GM20000 (cell line): ENCODE results near the gene SNAPC1.
A peak's percentile ranks its signal among the peaks of the same experiment; 100 is the strongest.

Experiments used
- DNase-seq: peaks from one replicate; pipeline ENCODE4 v3.0.0; 2012; ENCODE audit warnings: low spot score
- TF ChIP-seq, protein P1 (sequence below): IDR thresholded peaks from 2 replicates; pipeline ENCODE4 v1.5.1; 2012; ENCODE audit warnings: mild to moderate bottlenecking, control low read depth; ENCODE audit errors: extremely low read depth, missing control alignments

Gene SNAPC1, protein sequence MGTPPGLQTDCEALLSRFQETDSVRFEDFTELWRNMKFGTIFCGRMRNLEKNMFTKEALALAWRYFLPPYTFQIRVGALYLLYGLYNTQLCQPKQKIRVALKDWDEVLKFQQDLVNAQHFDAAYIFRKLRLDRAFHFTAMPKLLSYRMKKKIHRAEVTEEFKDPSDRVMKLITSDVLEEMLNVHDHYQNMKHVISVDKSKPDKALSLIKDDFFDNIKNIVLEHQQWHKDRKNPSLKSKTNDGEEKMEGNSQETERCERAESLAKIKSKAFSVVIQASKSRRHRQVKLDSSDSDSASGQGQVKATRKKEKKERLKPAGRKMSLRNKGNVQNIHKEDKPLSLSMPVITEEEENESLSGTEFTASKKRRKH

GRCh38 chr14:61761959-61762786 is at the start of gene SNAPC1:
Gene SNAPC1, plus strand, starts transcription at chr14:61762420. Its CDS starts 41 bp downstream, at chr14:61762461.
- TF ChIP-seq, protein P1, sequence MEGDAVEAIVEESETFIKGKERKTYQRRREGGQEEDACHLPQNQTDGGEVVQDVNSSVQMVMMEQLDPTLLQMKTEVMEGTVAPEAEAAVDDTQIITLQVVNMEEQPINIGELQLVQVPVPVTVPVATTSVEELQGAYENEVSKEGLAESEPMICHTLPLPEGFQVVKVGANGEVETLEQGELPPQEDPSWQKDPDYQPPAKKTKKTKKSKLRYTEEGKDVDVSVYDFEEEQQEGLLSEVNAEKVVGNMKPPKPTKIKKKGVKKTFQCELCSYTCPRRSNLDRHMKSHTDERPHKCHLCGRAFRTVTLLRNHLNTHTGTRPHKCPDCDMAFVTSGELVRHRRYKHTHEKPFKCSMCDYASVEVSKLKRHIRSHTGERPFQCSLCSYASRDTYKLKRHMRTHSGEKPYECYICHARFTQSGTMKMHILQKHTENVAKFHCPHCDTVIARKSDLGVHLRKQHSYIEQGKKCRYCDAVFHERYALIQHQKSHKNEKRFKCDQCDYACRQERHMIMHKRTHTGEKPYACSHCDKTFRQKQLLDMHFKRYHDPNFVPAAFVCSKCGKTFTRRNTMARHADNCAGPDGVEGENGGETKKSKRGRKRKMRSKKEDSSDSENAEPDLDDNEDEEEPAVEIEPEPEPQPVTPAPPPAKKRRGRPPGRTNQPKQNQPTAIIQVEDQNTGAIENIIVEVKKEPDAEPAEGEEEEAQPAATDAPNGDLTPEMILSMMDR = no peak
- peak; percentile 96 for DNase-seq

DNA sequence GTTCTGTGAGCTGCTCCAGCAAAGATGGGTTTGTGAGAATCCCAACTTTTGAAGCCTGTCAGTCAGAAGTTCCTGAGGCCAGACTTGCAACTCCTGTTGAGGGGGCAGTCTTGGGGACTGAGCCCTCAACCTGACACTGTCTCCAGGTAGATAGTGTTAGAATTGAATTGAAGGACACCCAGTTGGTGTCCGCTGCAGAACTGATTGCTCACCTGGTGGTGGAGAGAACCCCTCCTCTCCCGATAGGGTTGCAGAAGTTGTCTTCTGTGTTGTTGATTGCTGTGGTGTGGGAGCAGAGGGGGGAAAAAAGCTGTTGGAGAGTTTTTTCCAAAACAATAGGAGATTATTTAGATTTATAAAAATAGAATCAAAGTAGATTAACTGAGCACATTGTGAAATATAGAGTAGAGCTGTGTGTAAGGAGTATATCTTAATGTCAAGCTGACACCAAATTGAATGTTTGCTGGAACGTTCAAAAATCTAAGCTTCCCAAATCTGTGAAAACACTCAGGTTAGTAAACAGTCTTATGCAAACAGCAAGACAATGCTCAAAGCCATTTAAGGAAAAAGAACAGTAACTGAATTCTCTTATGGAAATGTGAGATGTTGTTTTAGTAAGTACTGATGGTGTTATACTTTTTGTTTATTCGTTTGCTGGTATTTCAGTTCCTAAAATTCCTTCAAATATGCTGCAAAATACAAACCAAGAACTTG is 48.3 kb upstream of the SNAPC1 start:
- no peak for DNase-seq
- TF ChIP-seq, protein P1 = no peak

GRCh38 chr14:61716956-61717355 is 45.3 kb upstream of the SNAPC1 start:
- TF ChIP-seq, protein P1 = no peak

DNA sequence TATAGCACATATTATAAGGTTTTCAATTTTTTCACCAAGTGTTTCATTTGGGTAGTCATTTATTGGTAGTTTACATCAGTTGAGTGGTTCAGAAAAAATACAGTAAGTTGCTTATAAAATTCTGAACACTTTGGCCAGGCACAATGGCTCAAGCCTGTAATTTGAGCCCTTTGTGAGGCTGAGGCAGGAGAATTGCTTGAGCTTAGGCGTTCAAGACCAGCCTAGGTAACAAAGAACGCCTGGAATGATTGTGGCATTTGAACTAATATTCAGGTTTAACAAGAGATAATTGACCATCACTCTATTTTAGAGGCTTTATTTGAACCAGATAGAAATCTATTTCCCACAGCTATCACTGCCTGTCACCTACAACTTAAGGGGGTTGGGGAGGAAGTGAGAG is 44.2 kb upstream of the SNAPC1 start:
- no peak for DNase-seq
- TF ChIP-seq, protein P1 = no peak

More at GRCh38 chr14:61716956-61717355, 45.3 kb upstream of the SNAPC1 start:
- no peak for DNase-seq

DNA sequence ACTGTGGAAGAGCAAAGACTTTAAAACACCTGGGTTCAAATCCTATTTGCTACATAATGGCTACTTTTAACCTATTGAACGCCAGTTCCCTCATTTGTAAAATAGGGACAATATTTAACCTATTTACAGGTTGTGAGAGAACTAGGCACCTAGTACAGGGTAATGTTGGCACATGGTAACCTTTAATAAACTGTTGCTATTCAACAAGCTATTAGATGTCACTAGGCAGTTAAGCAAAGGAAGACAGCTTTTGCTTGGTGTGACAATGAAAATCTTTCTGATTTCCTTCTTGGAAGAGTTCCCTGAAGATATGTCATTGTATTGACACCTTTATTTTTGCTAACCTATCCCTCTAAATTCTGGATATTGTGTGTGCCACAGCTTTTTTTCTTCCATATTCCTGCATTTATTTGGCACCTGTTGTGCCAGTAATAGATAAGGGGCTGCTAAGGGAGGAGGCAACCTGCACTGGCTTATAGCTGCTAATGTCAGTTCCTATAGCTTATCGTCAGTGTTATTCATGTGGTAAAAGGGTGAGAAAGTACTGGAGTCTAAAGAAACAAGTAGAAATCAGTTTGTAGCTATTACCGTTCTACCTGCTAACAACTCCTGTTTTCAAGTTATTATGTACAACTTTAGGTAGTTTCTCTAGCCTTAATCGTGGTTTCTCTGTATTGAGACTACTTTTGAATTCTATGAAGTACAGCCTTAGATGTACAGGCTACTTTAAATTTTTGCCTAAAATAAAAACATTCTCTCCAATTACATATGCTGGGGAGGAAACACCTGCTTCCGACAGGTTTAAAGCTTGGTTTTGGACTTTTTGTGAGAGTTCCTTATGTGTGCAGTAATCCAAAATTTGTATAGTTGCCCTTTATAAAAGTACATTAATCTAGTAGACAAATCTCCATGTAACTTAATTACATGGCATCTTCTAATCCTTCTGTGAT is 42.6 kb upstream of the SNAPC1 start:
- TF ChIP-seq, protein P1 = no peak
- no peak for DNase-seq

DNA sequence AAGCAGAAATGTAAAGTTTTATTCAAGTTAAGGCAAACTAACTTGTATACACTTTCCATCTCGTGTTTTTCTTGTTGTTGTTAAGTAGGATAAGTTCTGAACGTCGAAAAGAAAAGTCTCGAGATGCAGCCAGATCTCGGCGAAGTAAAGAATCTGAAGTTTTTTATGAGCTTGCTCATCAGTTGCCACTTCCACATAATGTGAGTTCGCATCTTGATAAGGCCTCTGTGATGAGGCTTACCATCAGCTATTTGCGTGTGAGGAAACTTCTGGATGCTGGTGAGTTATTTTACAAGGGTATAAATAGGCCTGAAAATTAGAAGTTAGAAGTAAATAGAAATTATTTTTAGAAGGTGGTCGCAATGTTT is 41.9 kb upstream of the SNAPC1 start:
- DNase-seq = no peak
- TF ChIP-seq, protein P1 = no peak
